ENCODE measurements around the gene COQ10A. TPM values are rescaled to one million over a fixed set of nuclear protein-coding genes. Genes with fewer than 3 reads are reported as not detected.

Gene COQ10A
- polyA plus RNA-seq, 3 donors: 1.7 to 13.5 (median 2.0) TPM

GRCh38 chr12:56260380-56260779 is 6.4 kb upstream of the COQ10A start:
- intact Hi-C loops (cut with micrococcal nuclease): no loop called here
- H3K36me3 Mint-ChIP-seq: peaks cover 8 to 10% of the 10 kb centered on the region in 2 donors

GRCh38 chr12:56260921-56261320 is 5.8 kb upstream of the COQ10A start:
- Histone ChIP-seq H3K9ac (ENCODE audit: insufficient read depth, low read length, poor library complexity, severe bottlenecking) (no peak overlapping the region), H3K4me3 (replicated peaks in 1 of 3; ENCODE audit: low read depth in 2 of 3, low read length in 3 of 3) (no peak overlapping the region), H3K27ac (ENCODE audit: low read depth in 1 of 2, low read length in 2 of 2) (no peak overlapping the region), H4K20me1 (ENCODE audit: insufficient read depth, low read length) (peaks cover 14% of the 10 kb centered on the region), H3K27me3 (ENCODE audit: control insufficient read depth in 2 of 2, insufficient read depth in 2 of 2, low read length in 2 of 2) (no peaks in the 10 kb centered on the region), H3K36me3 (replicated peaks in 1 of 2; ENCODE audit: control insufficient read depth in 1 of 2, insufficient read depth in 2 of 2, low read length in 2 of 2) (peaks cover 3 to 10% of the 10 kb centered on the region in 2 donors), H3K79me2 (ENCODE audit: insufficient read depth, low read length) (peaks cover 18% of the 10 kb centered on the region), H3K4me1 (ENCODE audit: control insufficient read depth in 1 of 2, insufficient read depth in 2 of 2, low read length in 2 of 2) (peaks cover 19 to 21% of the 10 kb centered on the region in 2 donors), H2AFZ (ENCODE audit: insufficient read depth, low read depth, low read length, poor library complexity, severe bottlenecking) (peak overlapping the region; percentile 29), H3K9me3 (replicated peaks in 1 of 2; ENCODE audit: control insufficient read depth in 1 of 2, insufficient read depth in 1 of 2, low read length in 2 of 2) (no peaks in the 10 kb centered on the region), H3K4me2 (replicated peaks; ENCODE audit: extremely low read depth, low read length, poor library complexity, severe bottlenecking) (no peak overlapping the region)
- WGBS (ENCODE audit: insufficient coverage): no CpG with 5 or more reads among the region's 3 CpGs
- peaks cover 3 to 5% of the 10 kb centered on the region in 2 donors for H3K36me3 Mint-ChIP-seq
- H3K9me3 Mint-ChIP-seq: no peaks in the 10 kb centered on the region
- peaks cover 0 to 3% (median 0%) of the 10 kb centered on the region in 3 donors for H3K27me3 Mint-ChIP-seq (ENCODE audit: low read depth in 3 of 3)
- TF ChIP-seq CTCF (IDR thresholded peaks at IDR 0.05): no peak
- H3K4me3 Mint-ChIP-seq: no peak overlapping the region
- H3K27ac Mint-ChIP-seq: no peak overlapping the region
- intact Hi-C loops (cut with micrococcal nuclease): no loop called here
- peaks cover 22% of the 10 kb centered on the region for H3K4me1 Mint-ChIP-seq
- DNase-seq: no peak

More at GRCh38 chr12:56260380-56260779, 6.4 kb upstream of the COQ10A start:
- Histone ChIP-seq H3K9ac (ENCODE audit: insufficient read depth, low read length, poor library complexity, severe bottlenecking) (no peak overlapping the region), H3K4me2 (replicated peaks; ENCODE audit: extremely low read depth, low read length, poor library complexity, severe bottlenecking) (no peak overlapping the region), H3K36me3 (replicated peaks in 1 of 2; ENCODE audit: control insufficient read depth in 1 of 2, insufficient read depth in 2 of 2, low read length in 2 of 2) (peaks cover 8 to 15% of the 10 kb centered on the region in 2 donors), H3K9me3 (replicated peaks in 1 of 2; ENCODE audit: control insufficient read depth in 1 of 2, insufficient read depth in 1 of 2, low read length in 2 of 2) (no peaks in the 10 kb centered on the region), H3K79me2 (ENCODE audit: insufficient read depth, low read length) (peaks cover 18% of the 10 kb centered on the region), H3K4me1 (ENCODE audit: control insufficient read depth in 1 of 2, insufficient read depth in 2 of 2, low read length in 2 of 2) (peaks cover 17 to 18% of the 10 kb centered on the region in 2 donors), H4K20me1 (ENCODE audit: insufficient read depth, low read length) (peaks cover 14% of the 10 kb centered on the region), H3K27me3 (ENCODE audit: control insufficient read depth in 2 of 2, insufficient read depth in 2 of 2, low read length in 2 of 2) (no peaks in the 10 kb centered on the region), H3K4me3 (replicated peaks in 1 of 3; ENCODE audit: low read depth in 2 of 3, low read length in 3 of 3) (no peak overlapping the region), H3K27ac (ENCODE audit: low read depth in 1 of 2, low read length in 2 of 2) (no peak overlapping the region), H2AFZ (ENCODE audit: insufficient read depth, low read depth, low read length, poor library complexity, severe bottlenecking) (no peak overlapping the region)
- H3K4me1 Mint-ChIP-seq: peaks cover 18% of the 10 kb centered on the region
- H3K9me3 Mint-ChIP-seq: no peaks in the 10 kb centered on the region
- 100% methylated on average over 4 of the region's 8 CpGs for WGBS (ENCODE audit: insufficient coverage)
- DNase-seq: no peak
- H3K4me3 Mint-ChIP-seq: no peak overlapping the region
- peaks cover 0 to 3% (median 0%) of the 10 kb centered on the region in 3 donors for H3K27me3 Mint-ChIP-seq (ENCODE audit: low read depth in 3 of 3)
- no peak overlapping the region for H3K27ac Mint-ChIP-seq
- no peak for TF ChIP-seq CTCF (IDR thresholded peaks at IDR 0.05)
